Prostate gland (tissue), 2 donors: Measurements from ENCODE around the gene LAMA2. TPM values are rescaled to one million over a fixed set of nuclear protein-coding genes. Genes with fewer than 3 reads are reported as not detected.
"Not testable (repeated sequence)": the region's sequence is repeated elsewhere in the genome, so short reads cannot be mapped to it uniquely, and the experiment has no call there.

Experiments
- DNase-seq: peaks from one replicate; pipeline ENCODE4 v3.0.0-alpha.2; 2019; ENCODE audit warnings: low spot score
- H3K27ac ChIP-seq, 2 donors: fragments of 200-600 bp; sonication (generic); 2 replicates each; pipeline ENCODE4 v1.5.1; 2017 to 2019
- H3K27me3 ChIP-seq: fragments of 200-600 bp; sonication (generic); replicated peaks from 2 replicates; pipeline ENCODE4 v1.5.1; 2019; ENCODE audit not compliant: insufficient read depth
- H3K36me3 ChIP-seq, 2 donors: fragments of 200-600 bp; sonication (generic); 1 replicate in 1 of 2; 2 replicates in 1 of 2; pipeline versions ENCODE4 v1.5.1 to v1.8.1; 2017 to 2019
- H3K4me1 ChIP-seq: fragments of 200-600 bp; sonication (generic); replicated peaks from 2 replicates; pipeline ENCODE4 v1.5.1; 2019
- H3K4me3 ChIP-seq, 2 donors: fragments of 200-600 bp; sonication (generic); 2 replicates each; pipeline ENCODE4 v1.5.1; 2017 to 2019
- H3K9me3 ChIP-seq: fragments of 200-600 bp; sonication (generic); 2 replicates; pipeline ENCODE4 v1.5.1; 2017
- CTCF ChIP-seq, 4 experiments: fragments of 200-600 bp in 2 of 4; fragments of 450-650 bp in 2 of 4; sonication (generic) in 2 of 4; IDR thresholded peaks; 1 replicate in 3 of 4; 2 replicates in 1 of 4; pipeline ENCODE4 v1.5.1; 2016 to 2019; ENCODE audit warnings: antibody characterized with exemption in 4 of 4, mild to moderate bottlenecking in 2 of 4, moderate library complexity in 2 of 4
- POLR2A ChIP-seq: fragments of 450-650 bp; IDR thresholded peaks from one replicate; pipeline ENCODE4 v1.6.1; 2016; ENCODE audit warnings: antibody characterized with exemption, mild to moderate bottlenecking
- POLR2AphosphoS5 ChIP-seq: sonication (generic); formaldehyde crosslinking; IDR thresholded peaks from one replicate; pipeline ENCODE4 v1.6.1; 2017; ENCODE audit warnings: antibody characterized with exemption
- WGBS: methylation state at CpG from one replicate; pipeline ENCODE4 v1.1.5; 2018; 5-methylcytosine and 5-hydroxymethylcytosine counted together
- intact Hi-C: fragments of 100-400 bp; cut with DNase I; formaldehyde crosslinking; loops from one replicate; pipeline ENCODE4 v1.14.2; 2022
- total RNA-seq, 2 donors: library from RNA; depleted of rRNA; stranded (reverse); fragments of >200 nt; gene quantifications; one replicate each; pipeline ENCODE4 v1.1.0, GENCODE V29; 2016

LAMA2 gene
- total RNA-seq, 2 donors from 2014 or later: 10.1 to 89.1 TPM

- Histone ChIP-seq H3K4me3 (no peak overlapping the region), H3K36me3 (no peaks in the 10 kb centered on the region), H3K27me3 (no peaks in the 10 kb centered on the region), H3K9me3 (no peaks in the 10 kb centered on the region), H3K4me1 (no peaks in the 10 kb centered on the region), H3K27ac (no peak overlapping the region)
- WGBS: 83% methylated on average over 4 of the region's 4 CpGs
- TF ChIP-seq POLR2AphosphoS5 (no peak), CTCF (IDR thresholded peaks at IDR 0.05) (no peak), POLR2A (no peak)
- intact Hi-C loops: no loop called here
- DNase-seq: no peak
Measured at GRCh38 chr6:129153257-129153656, 270.3 kb downstream of the LAMA2 start.

GRCh38 chr6:129159242-129159641, 276.3 kb downstream of the LAMA2 start:
- H3K9me3 ChIP-seq, intact Hi-C loops, H3K36me3 ChIP-seq, DNase-seq, H3K27ac ChIP-seq, H3K27me3 ChIP-seq, H3K4me3 ChIP-seq, H3K4me1 ChIP-seq: not testable (repeated sequence)
- WGBS: 90% methylated on average over 17 of the region's 17 CpGs

GRCh38 chr6:129162605-129163004, 279.7 kb downstream of the LAMA2 start:
- Histone ChIP-seq H3K9me3 (no peaks in the 10 kb centered on the region), H3K4me1 (no peaks in the 10 kb centered on the region), H3K4me3 (no peak overlapping the region), H3K36me3 (no peaks in the 10 kb centered on the region), H3K27ac (no peak overlapping the region), H3K27me3 (no peaks in the 10 kb centered on the region)
- no peak for TF ChIP-seq CTCF (IDR thresholded peaks at IDR 0.05)
- TF ChIP-seq POLR2A: no peak
- TF ChIP-seq POLR2AphosphoS5: no peak
- WGBS: 100% methylated on average over 1 of the region's 1 CpG
- no peak for DNase-seq
- intact Hi-C loops: no loop called here

GRCh38 chr6:129163551-129163950, 280.6 kb downstream of the LAMA2 start:
- 97% methylated on average over 2 of the region's 2 CpGs for WGBS
- Histone ChIP-seq H3K36me3 (no peaks in the 10 kb centered on the region), H3K4me1 (no peaks in the 10 kb centered on the region), H3K27ac (no peak overlapping the region), H3K27me3 (no peaks in the 10 kb centered on the region), H3K4me3 (no peak overlapping the region), H3K9me3 (no peaks in the 10 kb centered on the region)
- TF ChIP-seq CTCF (IDR thresholded peaks at IDR 0.05) (no peak), POLR2A (no peak), POLR2AphosphoS5 (no peak)
- DNase-seq: no peak
- intact Hi-C loops: no loop called here

- H3K36me3 ChIP-seq: no peaks in the 10 kb centered on the region
- 97% methylated on average over 3 of the region's 3 CpGs for WGBS
- TF ChIP-seq POLR2AphosphoS5: no peak
- no peak for TF ChIP-seq CTCF (IDR thresholded peaks at IDR 0.05)
- no peak for TF ChIP-seq POLR2A
- intact Hi-C loops: no loop called here
- no peak overlapping the region for H3K27ac ChIP-seq
- no peak for DNase-seq
- H3K9me3 ChIP-seq: no peaks in the 10 kb centered on the region
- H3K4me3 ChIP-seq: no peak overlapping the region
- H3K4me1 ChIP-seq: no peaks in the 10 kb centered on the region
- no peaks in the 10 kb centered on the region for H3K27me3 ChIP-seq
Measured at GRCh38 chr6:129164032-129164431, 281.1 kb downstream of the LAMA2 start.

- H3K4me1 ChIP-seq, H3K27ac ChIP-seq, H3K4me3 ChIP-seq, H3K9me3 ChIP-seq, DNase-seq, H3K27me3 ChIP-seq, H3K36me3 ChIP-seq, intact Hi-C loops: not testable (repeated sequence)
- 77% methylated on average over 19 of the region's 20 CpGs for WGBS
Measured at GRCh38 chr6:129172279-129172995, 289.5 kb downstream of the LAMA2 start.
